CD4-positive, CD25-positive, alpha-beta regulatory T cell (primary cell): Measurements from ENCODE around the gene UBA3. TPM values are rescaled to one million over a fixed set of nuclear protein-coding genes. Genes with fewer than 3 reads are reported as not detected.

Experiments used
- ATAC-seq, 2 donors: fragments of 150-1000 bp; cut with Tn5 transposase; one replicate each; pipeline ENCODE4 v1.10.0; 2021; ENCODE audit warnings: low read depth in 2 of 2, moderate number of reproducible peaks in 2 of 2, moderate library complexity in 1 of 2
- DNase-seq, 3 donors: peaks; one replicate each; pipeline versions ENCODE4 v3.0.0 to v3.0.0-alpha.2; 2012 to 2022; ENCODE audit warnings: mixed read lengths in 1 of 3
- H3K27ac ChIP-seq: one replicate; pipeline ENCODE4 v1.7.0; 2013; ENCODE audit warnings: mild to moderate bottlenecking, low read length; ENCODE audit not compliant: insufficient read depth, poor library complexity, severe bottlenecking
- H3K27me3 ChIP-seq: one replicate; pipeline ENCODE4 v1.7.0; 2013; ENCODE audit warnings: low read length; ENCODE audit not compliant: control insufficient read depth, insufficient read depth
- H3K36me3 ChIP-seq: one replicate; pipeline ENCODE4 v1.7.0; 2013; ENCODE audit warnings: mild to moderate bottlenecking, low read length, moderate library complexity; ENCODE audit not compliant: control insufficient read depth, insufficient read depth
- H3K4me1 ChIP-seq: 2 replicates; pipeline ENCODE4 v1.7.0; 2013; ENCODE audit warnings: mild to moderate bottlenecking, low read length; ENCODE audit not compliant: insufficient read depth, control insufficient read depth, poor library complexity, severe bottlenecking
- H3K4me3 ChIP-seq: one replicate; pipeline ENCODE4 v1.7.0; 2013; ENCODE audit warnings: low read depth, mild to moderate bottlenecking, low read length, moderate library complexity
- H3K9me3 ChIP-seq, 2 experiments: 1 replicate in 1 of 2; 2 replicates in 1 of 2; pipeline ENCODE4 v1.7.0; 2013; ENCODE audit warnings: low read length in 2 of 2, mild to moderate bottlenecking in 1 of 2, moderate library complexity in 1 of 2; ENCODE audit not compliant: control insufficient read depth in 2 of 2
- H3K27ac Mint-ChIP-seq, 3 donors: one replicate each; pipeline ENCODE4 v1.8.0; 2020 to 2022; ENCODE audit warnings: mild to moderate bottlenecking in 3 of 3, mixed read lengths in 3 of 3, moderate library complexity in 2 of 3
- H3K27me3 Mint-ChIP-seq: one replicate; pipeline ENCODE4 v1.8.0; 2022; ENCODE audit warnings: mild to moderate bottlenecking, mixed read lengths
- H3K36me3 Mint-ChIP-seq: one replicate; pipeline ENCODE4 v1.8.0; 2020; ENCODE audit warnings: mixed read lengths
- H3K4me1 Mint-ChIP-seq, 4 donors: one replicate each; pipeline ENCODE4 v1.8.0; 2020 to 2022; ENCODE audit warnings: mixed read lengths in 4 of 4, mild to moderate bottlenecking in 1 of 4
- H3K4me3 Mint-ChIP-seq, 4 donors: one replicate each; pipeline ENCODE4 v1.8.0; 2020 to 2022; ENCODE audit warnings: mild to moderate bottlenecking in 4 of 4, mixed read lengths in 4 of 4, moderate library complexity in 3 of 4
- H3K9me3 Mint-ChIP-seq, 7 donors: one replicate each; pipeline ENCODE4 v1.8.0; 2020 to 2022; ENCODE audit warnings: mixed read lengths in 7 of 7, mild to moderate bottlenecking in 3 of 7, moderate library complexity in 2 of 7
- polyA plus RNA-seq, 4 donors: library from polyadenylated mRNA; unstranded; fragments of 300-500 nt; fragmentation: Illumina TruSeq; gene quantifications; one replicate each; pipeline ENCODE4 v1.2.3, GENCODE V29; 2021
- total RNA-seq: library from RNA; stranded (reverse); gene quantifications from one replicate; pipeline ENCODE4 v1.2.3, GENCODE V29; 2022

Gene UBA3
- total and polyA plus RNA-seq, 5 donors from 2014 or later: 51.9 to 75.5 (median 62.9) TPM

GRCh38 chr3:69033470-69033869, 46.7 kb downstream of the UBA3 start:
- Histone ChIP-seq H3K4me3 (no peak overlapping the region), H3K27ac (no peak overlapping the region), H3K36me3 (peaks cover 88% of the 10 kb centered on the region), H3K9me3 (no peaks in the 10 kb centered on the region), H3K4me1 (no peaks in the 10 kb centered on the region), H3K27me3 (no peaks in the 10 kb centered on the region)
- H3K4me3 Mint-ChIP-seq: no peak overlapping the region
- DNase-seq (peak in 1 of 3 donors; percentile 44), ATAC-seq (no peak)
- H3K4me1 Mint-ChIP-seq: peaks cover 11 to 25% (median 14%) of the 10 kb centered on the region in 4 donors
- H3K27ac Mint-ChIP-seq: no peak overlapping the region
- no peaks in the 10 kb centered on the region for H3K9me3 Mint-ChIP-seq
- peaks cover 46% of the 10 kb centered on the region for H3K36me3 Mint-ChIP-seq
- no peaks in the 10 kb centered on the region for H3K27me3 Mint-ChIP-seq

GRCh38 chr3:69032737-69033136, 47.4 kb downstream of the UBA3 start:
- Histone ChIP-seq H3K4me1 (no peaks in the 10 kb centered on the region), H3K4me3 (no peak overlapping the region), H3K27ac (no peak overlapping the region), H3K27me3 (no peaks in the 10 kb centered on the region), H3K36me3 (peaks cover 88% of the 10 kb centered on the region), H3K9me3 (no peaks in the 10 kb centered on the region)
- Mint-ChIP-seq H3K27me3 (no peaks in the 10 kb centered on the region), H3K9me3 (no peaks in the 10 kb centered on the region), H3K27ac (peak overlapping the region in 1 of 3 donors; percentile 17), H3K36me3 (peaks cover 48% of the 10 kb centered on the region), H3K4me1 (peaks cover 9 to 30% (median 13%) of the 10 kb centered on the region in 4 donors), H3K4me3 (no peak overlapping the region)
- no peak for DNase-seq
- ATAC-seq: no peak

- ATAC-seq (no peak), DNase-seq (no peak)
- Histone ChIP-seq H3K36me3 (peaks cover 88% of the 10 kb centered on the region), H3K4me1 (no peaks in the 10 kb centered on the region), H3K27me3 (no peaks in the 10 kb centered on the region), H3K4me3 (no peak overlapping the region), H3K9me3 (no peaks in the 10 kb centered on the region), H3K27ac (no peak overlapping the region)
- peaks cover 52% of the 10 kb centered on the region for H3K36me3 Mint-ChIP-seq
- no peaks in the 10 kb centered on the region for H3K9me3 Mint-ChIP-seq
- peaks cover 9 to 30% (median 13%) of the 10 kb centered on the region in 4 donors for H3K4me1 Mint-ChIP-seq
- no peak overlapping the region for H3K4me3 Mint-ChIP-seq
- no peaks in the 10 kb centered on the region for H3K27me3 Mint-ChIP-seq
- H3K27ac Mint-ChIP-seq: peak overlapping the region in 1 of 3 donors; percentile 65
Measured at GRCh38 chr3:69032142-69032541, 48.0 kb downstream of the UBA3 start.

GRCh38 chr3:69031635-69032034, 48.5 kb downstream of the UBA3 start:
- Histone ChIP-seq H3K27me3 (no peaks in the 10 kb centered on the region), H3K27ac (no peak overlapping the region), H3K9me3 (no peaks in the 10 kb centered on the region), H3K4me1 (no peaks in the 10 kb centered on the region), H3K36me3 (peaks cover 91% of the 10 kb centered on the region), H3K4me3 (no peak overlapping the region)
- no peak overlapping the region for H3K27ac Mint-ChIP-seq
- H3K9me3 Mint-ChIP-seq: no peaks in the 10 kb centered on the region
- H3K27me3 Mint-ChIP-seq: no peaks in the 10 kb centered on the region
- DNase-seq (no peak), ATAC-seq (no peak)
- peaks cover 7 to 27% (median 10%) of the 10 kb centered on the region in 4 donors for H3K4me1 Mint-ChIP-seq
- H3K36me3 Mint-ChIP-seq: peaks cover 54% of the 10 kb centered on the region
- H3K4me3 Mint-ChIP-seq: no peak overlapping the region

- Histone ChIP-seq H3K9me3 (no peaks in the 10 kb centered on the region), H3K4me1 (no peaks in the 10 kb centered on the region), H3K36me3 (peaks cover 35% of the 10 kb centered on the region), H3K27me3 (no peaks in the 10 kb centered on the region), H3K4me3 (no peak overlapping the region), H3K27ac (no peak overlapping the region)
- Mint-ChIP-seq H3K36me3 (peaks cover 10% of the 10 kb centered on the region), H3K4me3 (no peak overlapping the region), H3K27ac (no peak overlapping the region), H3K27me3 (no peaks in the 10 kb centered on the region), H3K9me3 (no peaks in the 10 kb centered on the region), H3K4me1 (peaks cover 0 to 24% (median 9%) of the 10 kb centered on the region in 4 donors)
- no peak for DNase-seq
- ATAC-seq: no peak
Measured at GRCh38 chr3:69020857-69021256, 59.3 kb downstream of the UBA3 start.

GRCh38 chr3:69020424-69020823, 59.7 kb downstream of the UBA3 start:
- Mint-ChIP-seq H3K9me3 (no peaks in the 10 kb centered on the region), H3K27ac (no peak overlapping the region)
- ATAC-seq: no peak

GRCh38 chr3:69016901-69017300, 63.3 kb downstream of the UBA3 start:
- Mint-ChIP-seq H3K27me3 (no peaks in the 10 kb centered on the region), H3K4me3 (peak overlapping the region in 1 of 4 donors; percentile 14), H3K4me1 (peaks cover 18 to 30% (median 22%) of the 10 kb centered on the region in 4 donors), H3K27ac (peak overlapping the region in 1 of 3 donors; percentile 45), H3K9me3 (no peaks in the 10 kb centered on the region), H3K36me3 (no peaks in the 10 kb centered on the region)
- Histone ChIP-seq H3K27me3 (no peaks in the 10 kb centered on the region), H3K4me3 (no peak overlapping the region), H3K4me1 (peaks cover 20% of the 10 kb centered on the region), H3K27ac (no peak overlapping the region), H3K36me3 (peaks cover 2% of the 10 kb centered on the region), H3K9me3 (no peaks in the 10 kb centered on the region)
- no peak for ATAC-seq
- DNase-seq: no peak

More at GRCh38 chr3:69020424-69020823, 59.7 kb downstream of the UBA3 start:
- no peaks in the 10 kb centered on the region for H3K27me3 ChIP-seq
- DNase-seq: peak in 1 of 3 donors; percentile 34
- Mint-ChIP-seq H3K4me1 (peaks cover 0 to 24% (median 7%) of the 10 kb centered on the region in 4 donors), H3K4me3 (no peak overlapping the region), H3K36me3 (peaks cover 6% of the 10 kb centered on the region), H3K27me3 (no peaks in the 10 kb centered on the region)
- H3K4me1 ChIP-seq: no peaks in the 10 kb centered on the region
- H3K36me3 ChIP-seq: peaks cover 31% of the 10 kb centered on the region
- no peak overlapping the region for H3K27ac ChIP-seq
- H3K4me3 ChIP-seq: no peak overlapping the region
- H3K9me3 ChIP-seq: no peaks in the 10 kb centered on the region

GRCh38 chr3:69016102-69016501, 64.1 kb downstream of the UBA3 start:
- Mint-ChIP-seq H3K27ac (no peak overlapping the region), H3K27me3 (no peaks in the 10 kb centered on the region), H3K4me3 (no peak overlapping the region), H3K36me3 (no peaks in the 10 kb centered on the region), H3K4me1 (peaks cover 18 to 38% (median 27%) of the 10 kb centered on the region in 4 donors), H3K9me3 (no peaks in the 10 kb centered on the region)
- H3K4me3 ChIP-seq: no peak overlapping the region
- no peaks in the 10 kb centered on the region for H3K27me3 ChIP-seq
- DNase-seq (no peak), ATAC-seq (no peak)
- no peaks in the 10 kb centered on the region for H3K36me3 ChIP-seq
- H3K9me3 ChIP-seq: no peaks in the 10 kb centered on the region
- H3K4me1 ChIP-seq: peaks cover 21% of the 10 kb centered on the region
- no peak overlapping the region for H3K27ac ChIP-seq
